Right kidney (tissue), 1 donor: ENCODE measurements around the gene MRTFA.
"Not testable (repeated sequence)": the region's sequence is repeated elsewhere in the genome, so short reads cannot be mapped to it uniquely, and the experiment has no call there.

ENCODE experiments used
- DNase-seq: peaks from one replicate; pipeline ENCODE4 v3.0.0-alpha.2; 2016

The MRTFA gene

GRCh38 chr22:40387746-40388145, 248.8 kb downstream of the MRTFA start:
- no peak for DNase-seq

GRCh38 chr22:40385036-40385782, 251.3 kb downstream of the MRTFA start:
- DNase-seq, result no peak

- no peak for DNase-seq
Measured at GRCh38 chr22:40383905-40384304, 252.6 kb downstream of the MRTFA start.

GRCh38 chr22:40381461-40381860, 255.1 kb downstream of the MRTFA start:
- DNase-seq, result no peak

GRCh38 chr22:40378448-40378847, 258.1 kb downstream of the MRTFA start:
- not testable (repeated sequence) for DNase-seq

- no peak for DNase-seq
Measured at GRCh38 chr22:40377931-40378330, 258.6 kb downstream of the MRTFA start.

GRCh38 chr22:40376149-40376548, 260.4 kb downstream of the MRTFA start:
- DNase-seq, result no peak

- DNase-seq, result no peak
Measured at GRCh38 chr22:40374567-40374966, 262.0 kb downstream of the MRTFA start.

- DNase-seq, result no peak
Measured at GRCh38 chr22:40368836-40369235, 267.7 kb downstream of the MRTFA start.

GRCh38 chr22:40368016-40368415, 268.5 kb downstream of the MRTFA start:
- DNase-seq, result no peak

- no peak for DNase-seq
Measured at GRCh38 chr22:40367342-40367741, 269.2 kb downstream of the MRTFA start.

- no peak for DNase-seq
Measured at GRCh38 chr22:40366068-40366467, 270.5 kb downstream of the MRTFA start.

GRCh38 chr22:40364431-40364830, 272.1 kb downstream of the MRTFA start:
- DNase-seq, result no peak

- DNase-seq, result no peak
Measured at GRCh38 chr22:40363059-40363458, 273.5 kb downstream of the MRTFA start.

GRCh38 chr22:40361100-40361499, 275.4 kb downstream of the MRTFA start:
- DNase-seq, result no peak
